ENCODE measurements around the gene CIDEA.

The CIDEA gene

GRCh38 chr18:12276736-12277554 lies 22.8 kb downstream of the CIDEA start:
- DNase-seq: no peak

DNA sequence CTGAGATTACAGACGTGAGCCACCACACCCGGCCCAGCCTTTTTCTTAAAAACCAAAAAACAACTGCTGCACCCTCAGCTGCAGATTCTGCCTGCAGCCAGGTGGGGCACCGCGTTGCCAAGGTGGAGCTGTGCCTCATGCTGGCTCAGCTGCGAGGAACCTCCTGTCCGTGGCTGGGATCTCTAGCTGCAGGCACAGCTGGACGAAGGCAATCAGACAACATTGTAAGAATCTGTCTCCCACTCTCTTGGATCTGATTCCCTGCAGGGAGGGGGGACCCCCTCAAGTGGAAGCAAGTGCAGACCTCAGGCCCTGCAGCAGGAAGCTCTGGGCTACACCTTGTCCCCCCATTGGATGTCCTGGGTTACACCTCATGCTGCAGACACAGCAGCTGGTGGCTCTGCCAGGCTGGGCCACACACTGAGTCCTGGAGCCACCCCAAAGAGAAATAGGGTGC lies 24.1 kb downstream of the CIDEA start:
- no peak for DNase-seq

DNA sequence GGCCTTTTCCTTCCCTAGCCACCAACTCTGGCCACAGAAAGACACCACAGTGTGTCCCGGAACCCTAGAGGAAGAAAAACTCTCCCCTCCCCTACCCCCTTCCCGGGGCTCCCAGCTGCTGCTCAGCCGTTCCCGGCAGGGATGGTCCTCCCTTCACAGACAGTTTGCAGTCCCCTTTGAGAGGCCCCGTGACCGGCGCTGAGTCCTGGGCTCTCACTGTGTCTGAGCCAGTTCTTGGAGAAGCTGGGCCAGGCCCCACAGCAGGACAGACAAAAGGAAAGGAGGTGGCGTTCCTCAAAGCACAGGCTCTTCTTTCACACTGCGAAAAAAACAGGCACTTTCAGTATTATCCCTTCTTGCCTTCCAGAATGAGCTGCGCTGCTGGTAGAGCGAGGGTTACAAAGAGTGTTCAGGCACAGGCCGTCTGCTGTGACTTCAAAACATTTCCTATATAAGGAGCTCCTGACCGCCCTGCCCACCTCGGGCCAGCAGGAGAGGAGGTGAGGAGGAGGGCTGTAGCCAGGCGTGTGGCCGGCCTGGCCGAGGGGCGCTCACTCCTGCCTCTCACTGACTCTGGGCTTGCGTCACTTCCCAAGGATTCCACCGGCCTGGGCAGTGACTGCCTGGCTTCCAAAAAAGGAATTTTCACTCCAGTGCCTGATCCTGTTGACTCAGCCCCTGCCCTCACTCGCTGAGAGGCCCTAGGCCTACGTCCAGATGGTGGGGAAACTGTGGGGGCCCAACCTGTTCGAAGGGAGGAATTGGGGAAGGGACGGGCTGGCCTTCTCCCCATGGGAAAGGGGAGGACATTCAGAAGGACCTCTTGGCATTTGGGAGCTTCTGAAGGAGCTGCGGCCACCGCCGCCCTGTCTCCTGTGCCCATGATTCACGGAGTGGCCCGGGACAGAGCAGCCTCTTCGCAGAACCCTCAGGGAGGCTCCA lies 24.9 kb downstream of the CIDEA start:
- DNase-seq: peak; percentile 89

DNA sequence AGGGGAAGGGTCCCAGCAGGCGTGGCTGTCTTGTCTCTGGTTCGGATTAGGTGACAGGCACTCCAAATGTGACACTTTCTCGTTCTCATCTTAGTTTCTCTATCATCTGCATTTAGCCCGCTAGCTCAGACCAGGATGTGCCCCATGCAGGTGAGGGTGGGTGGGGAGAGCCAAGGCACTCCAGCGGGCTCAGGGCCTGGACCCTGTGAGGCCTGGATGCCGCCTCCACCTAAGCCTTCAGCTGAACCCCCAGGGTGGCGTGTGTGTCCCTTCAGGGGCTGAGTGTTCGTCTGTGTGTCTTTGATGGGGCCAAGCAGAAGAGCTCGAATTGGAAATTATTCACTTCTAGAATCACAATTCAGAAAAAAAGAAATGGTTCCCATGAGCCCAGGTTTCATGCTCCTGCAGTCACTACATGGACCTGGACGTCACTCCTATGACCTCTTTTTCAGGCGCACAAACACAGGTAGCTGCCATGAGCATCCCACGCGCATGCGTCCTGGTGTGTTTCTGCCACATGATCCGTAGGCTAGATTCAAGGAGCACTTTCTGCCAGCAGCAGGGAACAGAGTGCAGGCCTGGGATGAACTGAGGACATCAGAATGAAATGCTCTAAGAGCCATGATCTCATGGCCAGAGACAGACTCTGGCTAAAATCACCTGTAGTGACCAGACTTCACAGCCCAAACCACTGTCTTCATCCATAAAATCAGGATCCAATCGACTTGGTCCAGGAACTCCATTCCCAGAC lies 25.8 kb downstream of the CIDEA start:
- DNase-seq: no peak

DNA sequence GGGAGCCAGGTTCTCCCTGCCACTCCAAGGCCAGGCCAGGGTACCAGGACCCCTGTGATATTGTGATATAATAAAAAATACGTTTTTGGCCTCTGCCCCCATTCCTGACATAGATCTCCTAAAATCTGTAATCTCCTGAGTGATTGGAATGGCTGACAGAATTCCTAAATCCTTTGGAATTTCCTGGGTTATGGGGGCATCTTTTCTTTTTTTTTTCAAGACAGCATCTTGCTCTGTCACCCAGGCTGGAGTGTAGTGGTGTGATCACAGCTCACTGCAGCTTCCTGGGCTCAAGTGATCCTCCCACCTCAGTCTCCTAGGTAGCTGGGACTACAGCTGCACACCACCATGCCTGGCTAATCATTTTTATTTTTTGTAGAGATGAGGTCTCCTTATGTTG lies 27.7 kb downstream of the CIDEA start:
- no peak for DNase-seq

GRCh38 chr18:12282442-12283039 lies 28.4 kb downstream of the CIDEA start:
- no peak for DNase-seq

- DNase-seq: no peak
Measured at GRCh38 chr18:12283256-12283655, 29.1 kb downstream of the CIDEA start.

GRCh38 chr18:12283666-12284065 lies 29.5 kb downstream of the CIDEA start:
- no peak for DNase-seq

DNA sequence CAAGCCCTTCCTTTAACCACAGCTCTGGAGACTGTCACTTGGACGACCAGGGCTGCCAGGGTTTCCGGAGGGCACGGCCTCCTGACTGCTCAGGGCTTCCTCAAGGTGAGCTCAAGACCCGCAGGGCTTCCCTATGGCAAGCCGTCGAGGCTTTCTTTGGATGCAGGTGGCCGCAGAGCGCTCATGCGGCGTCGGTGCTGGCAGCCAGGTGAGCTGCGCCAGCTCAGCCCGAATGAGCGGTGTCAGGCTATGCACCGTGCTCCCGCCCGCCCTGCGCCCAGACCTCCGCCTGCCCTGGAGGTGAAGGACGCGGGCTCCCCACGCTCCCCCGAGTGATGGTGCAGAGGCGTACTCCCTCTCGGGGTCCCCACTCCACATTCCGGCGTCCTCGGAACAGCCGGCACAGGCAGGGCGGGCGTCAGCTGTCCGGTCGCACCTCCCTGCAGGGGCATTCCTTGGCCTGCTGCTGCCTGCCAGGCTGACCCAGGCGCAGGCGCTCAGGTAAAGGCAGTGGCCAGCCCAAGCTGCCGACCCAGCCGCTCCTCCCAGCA lies 33.0 kb downstream of the CIDEA start:
- DNase-seq: no peak

GRCh38 chr18:12287684-12288402 lies 33.7 kb downstream of the CIDEA start:
- peak; percentile 90 for DNase-seq

- DNase-seq: no peak
Measured at GRCh38 chr18:12288403-12288755, 34.2 kb downstream of the CIDEA start.

DNA sequence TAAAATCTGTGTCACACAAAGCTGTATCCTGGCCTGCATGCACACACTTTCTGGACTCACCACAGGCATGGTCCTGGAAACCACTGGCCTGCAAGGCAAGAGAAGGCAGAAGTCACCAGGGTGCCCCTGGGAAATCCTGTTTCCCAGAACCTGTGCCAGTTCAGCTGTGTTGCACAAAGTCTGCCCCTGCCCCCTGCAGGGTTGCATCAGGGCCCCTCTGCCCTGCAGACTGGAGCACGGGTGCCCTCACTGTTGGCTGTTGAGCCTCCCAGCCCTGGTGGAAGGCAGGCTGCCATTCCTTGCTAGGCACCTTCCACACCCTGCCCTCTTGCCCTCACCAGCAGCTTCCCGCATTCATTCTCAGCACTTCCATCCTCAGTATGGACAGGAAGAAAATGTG lies 35.9 kb downstream of the CIDEA start:
- DNase-seq: no peak

DNA sequence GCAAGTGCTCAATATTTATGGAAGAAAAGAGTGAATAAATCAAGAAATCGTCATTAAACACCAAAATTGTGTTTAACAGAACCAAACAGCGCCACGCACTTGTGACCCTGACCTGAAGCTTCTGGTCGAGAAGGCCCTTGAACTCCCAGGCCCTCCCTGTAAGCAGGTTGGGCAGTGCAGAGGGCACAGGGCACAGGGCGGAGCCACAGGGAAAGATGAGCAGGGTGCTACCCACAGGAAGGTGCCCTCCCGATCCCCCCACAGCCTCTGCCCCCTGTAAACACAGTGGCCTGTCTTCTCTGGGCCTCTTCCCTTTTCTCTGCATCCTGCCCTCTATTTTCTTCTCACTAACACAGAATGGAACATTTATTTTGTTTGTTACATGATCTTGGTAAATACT lies 37.0 kb downstream of the CIDEA start:
- no peak for DNase-seq

- DNase-seq: no peak
Measured at GRCh38 chr18:12291690-12292089, 37.5 kb downstream of the CIDEA start.

- DNase-seq: no peak
Measured at GRCh38 chr18:12293831-12294230, 39.7 kb downstream of the CIDEA start.

DNA sequence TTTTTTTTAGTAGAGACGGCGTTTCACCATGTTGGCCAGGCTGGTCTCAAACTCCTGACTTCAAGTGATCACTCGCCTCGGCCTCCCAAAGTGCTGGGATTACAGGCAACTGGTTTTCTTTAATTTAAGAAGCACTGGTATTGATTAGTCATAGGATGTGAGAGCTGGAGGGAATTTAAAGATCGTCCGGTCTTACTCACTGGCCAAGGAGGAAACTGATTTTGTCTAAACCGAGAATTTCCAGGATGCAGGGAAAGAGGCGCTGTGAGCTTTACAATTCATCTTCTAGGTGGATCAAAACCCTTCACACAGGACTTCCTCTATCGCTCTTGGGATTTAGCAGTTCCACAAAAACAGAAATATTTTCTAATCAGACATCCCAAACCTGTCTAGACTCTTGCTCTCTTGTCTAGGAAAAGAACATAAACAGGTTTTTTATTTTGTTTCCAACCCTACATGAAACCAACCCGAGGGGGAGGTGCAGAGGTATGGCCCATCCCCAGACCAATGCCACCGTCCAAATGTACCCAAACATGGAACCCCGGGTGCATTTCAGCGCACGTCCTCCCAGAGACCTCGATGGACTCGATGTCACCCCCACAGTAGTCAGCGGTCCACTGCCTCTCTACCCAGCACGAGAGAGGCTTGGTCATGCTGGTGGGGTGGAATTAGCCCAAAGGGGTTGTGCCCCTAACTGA lies 41.4 kb downstream of the CIDEA start:
- DNase-seq: no peak

- DNase-seq: no peak
Measured at GRCh38 chr18:12296087-12296403, 41.9 kb downstream of the CIDEA start.

DNA sequence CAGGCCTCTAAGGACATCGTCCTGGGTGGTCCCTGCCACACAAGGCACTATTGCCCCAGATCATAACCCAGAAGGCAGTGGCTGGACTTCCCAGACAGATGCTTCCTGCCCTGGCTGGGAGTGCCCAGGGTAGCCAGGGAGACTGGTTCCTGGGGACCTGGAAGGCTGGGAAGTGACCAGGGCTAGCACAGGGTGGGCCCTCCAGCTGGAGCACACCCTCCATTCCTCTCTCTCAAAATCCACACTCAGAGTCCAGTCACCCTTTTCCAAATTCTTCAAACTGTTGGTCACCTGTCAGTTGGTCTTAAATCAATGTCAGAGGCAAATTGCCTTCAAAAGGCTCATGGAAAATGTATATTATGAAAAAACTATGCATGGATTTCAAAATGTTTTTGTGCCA lies 42.3 kb downstream of the CIDEA start:
- no peak for DNase-seq

GRCh38 chr18:12299862-12300261 lies 45.7 kb downstream of the CIDEA start:
- DNase-seq: no peak

DNA sequence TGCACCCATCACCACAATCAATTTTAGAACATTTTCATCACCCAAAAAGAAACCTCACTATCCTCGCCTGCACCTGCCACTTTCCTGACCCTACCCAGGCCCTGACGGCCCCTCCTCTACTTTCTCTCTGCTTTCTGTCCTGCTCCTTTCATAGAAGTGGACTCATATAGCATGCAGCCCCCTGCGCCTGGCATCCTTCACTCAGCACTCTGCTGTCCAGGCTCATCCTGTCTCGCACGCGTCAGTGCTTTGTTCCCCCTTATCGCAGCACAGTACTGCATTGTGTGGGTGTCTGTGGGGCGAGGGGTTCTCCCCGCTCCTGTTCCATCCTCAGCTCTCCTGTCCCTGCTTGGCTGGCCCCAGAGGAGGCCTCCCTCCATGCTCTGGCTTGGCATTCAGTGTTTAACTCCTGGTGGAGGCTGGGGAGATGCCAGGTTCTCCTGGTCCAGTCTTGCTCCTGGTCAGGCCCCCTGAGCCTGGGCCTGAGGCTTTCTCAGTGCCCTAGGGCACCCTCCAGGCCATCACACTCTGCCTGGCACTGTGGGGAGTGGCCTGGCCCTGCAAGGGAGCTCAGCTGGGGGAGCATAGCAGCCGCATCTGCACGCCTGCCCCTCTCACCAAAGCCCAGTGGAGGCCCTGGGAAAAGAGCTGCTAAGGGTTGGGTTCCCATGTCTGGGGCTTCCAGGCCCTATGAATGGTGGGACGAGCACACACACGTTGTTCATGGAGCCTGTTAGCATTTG lies 47.3 kb downstream of the CIDEA start:
- DNase-seq: no peak

Data from femur (tissue), 1 donor.